Spinal cord (tissue), 10 donors: ENCODE measurements around the gene BRINP2. TPM values are rescaled to one million over a fixed set of nuclear protein-coding genes. Genes with fewer than 3 reads are reported as not detected.
A peak's percentile ranks its signal among the peaks of the same experiment; 100 is the strongest.

Experiments used
- DNase-seq, 6 donors: peaks; one replicate each; pipeline versions ENCODE4 v3.0.0 to v3.0.0-alpha.2; 2013 to 2015; ENCODE audit warnings: low spot score in 6 of 6, low read depth in 4 of 6
- H3K27ac ChIP-seq: one replicate; pipeline ENCODE4 v1.5.1; 2013; ENCODE audit warnings: low read depth, low read length, control low read depth
- H3K27me3 ChIP-seq: one replicate; pipeline ENCODE4 v1.6.1; 2013; ENCODE audit warnings: low read length; ENCODE audit not compliant: control insufficient read depth, insufficient read depth
- H3K36me3 ChIP-seq: one replicate; pipeline ENCODE4 v1.6.1; 2013; ENCODE audit warnings: low read length; ENCODE audit not compliant: control insufficient read depth, insufficient read depth
- H3K4me1 ChIP-seq: one replicate; pipeline ENCODE4 v1.6.1; 2013; ENCODE audit warnings: low read length; ENCODE audit not compliant: control insufficient read depth, insufficient read depth
- H3K4me3 ChIP-seq: one replicate; pipeline ENCODE4 v1.5.1; 2013; ENCODE audit warnings: low read depth, low read length, control low read depth
- H3K9me3 ChIP-seq: one replicate; pipeline ENCODE4 v1.6.1; 2013; ENCODE audit warnings: low read length; ENCODE audit not compliant: control insufficient read depth, insufficient read depth
- WGBS: methylation state at CpG from one replicate; pipeline ENCODE4 v1.1.5; 2013; ENCODE audit warnings: missing lambda C conversion rate; ENCODE audit not compliant: insufficient coverage; 5-methylcytosine and 5-hydroxymethylcytosine counted together
- polyA plus RNA-seq, 2 donors: library from polyadenylated mRNA; unstranded; fragments of 120-200 nt; gene quantifications; one replicate each; pipeline ENCODE4 v1.2.1, GENCODE V29; 2013; ENCODE audit not compliant: insufficient read length in 2 of 2
- total RNA-seq, 2 donors: library from RNA; depleted of rRNA in 1 of 2; stranded (reverse); fragments of 120-200 nt in 1 of 2; fragments of >200 nt in 1 of 2; gene quantifications; one replicate each; pipeline versions ENCODE4 v1.2.3 to v1.2.4, GENCODE V29; 2013 to 2014
- donor health status: healthy.

The BRINP2 gene
- total and polyA plus RNA-seq, 4 donors: 8.2 to 33.8 (median 23.8) TPM

- Histone ChIP-seq H3K36me3 (peaks cover 15% of the 10 kb centered on the region), H3K4me1 (peaks cover 5% of the 10 kb centered on the region), H3K4me3 (no peak overlapping the region), H3K27me3 (no peaks in the 10 kb centered on the region), H3K9me3 (no peaks in the 10 kb centered on the region), H3K27ac (no peak overlapping the region)
- 55% methylated on average over 4 of the region's 5 CpGs for WGBS
- peak in 1 of 6 donors; percentile 61 for DNase-seq
Measured at GRCh38 chr1:177281901-177282300, 111.1 kb downstream of the BRINP2 start.

DNA sequence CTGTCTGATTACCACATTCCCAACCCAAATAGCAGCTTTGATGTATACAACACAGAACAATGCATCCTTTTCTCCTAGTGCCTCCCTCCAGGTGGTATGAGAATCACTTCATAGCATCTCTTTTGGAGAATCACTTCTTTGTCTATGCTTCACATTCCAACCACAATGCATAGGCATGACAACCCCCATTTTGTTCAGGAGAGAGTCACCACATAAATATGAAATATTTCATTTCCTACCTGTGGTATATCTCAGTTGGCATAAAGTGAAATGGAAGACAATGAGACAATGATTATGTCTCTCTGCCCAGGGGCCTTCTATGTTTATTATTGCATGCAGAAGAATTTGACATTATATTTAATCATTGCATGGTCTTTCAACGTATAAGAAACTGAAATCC is 112.2 kb downstream of the BRINP2 start:
- Histone ChIP-seq H3K4me1 (peaks cover 5% of the 10 kb centered on the region), H3K27me3 (no peaks in the 10 kb centered on the region), H3K4me3 (no peak overlapping the region), H3K9me3 (no peaks in the 10 kb centered on the region), H3K27ac (no peak overlapping the region), H3K36me3 (peaks cover 15% of the 10 kb centered on the region)
- DNase-seq: no peak
- WGBS: no CpG with 5 or more reads among the region's 1 CpG

DNA sequence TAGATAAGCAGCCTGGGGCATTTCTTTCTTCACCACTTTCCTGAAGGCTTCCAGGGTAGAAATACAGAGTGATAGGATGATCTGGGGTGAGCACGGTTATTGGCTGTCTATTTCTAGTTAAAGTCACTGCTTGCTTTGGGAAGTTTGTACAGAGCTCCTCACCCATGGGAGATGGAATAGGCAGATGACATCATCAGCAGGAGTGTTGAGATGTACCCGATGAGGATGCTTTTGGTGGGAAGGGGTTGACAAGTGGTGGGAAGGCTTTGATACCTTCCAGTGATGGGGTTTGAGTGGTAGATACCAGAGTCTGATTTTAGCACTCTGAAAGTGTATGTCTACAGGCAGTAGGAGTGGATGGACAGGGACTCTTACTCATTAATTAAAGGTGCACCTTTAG is 112.6 kb downstream of the BRINP2 start:
- H3K36me3 ChIP-seq: peaks cover 14% of the 10 kb centered on the region
- no peak overlapping the region for H3K4me3 ChIP-seq
- H3K27me3 ChIP-seq: no peaks in the 10 kb centered on the region
- no peak for DNase-seq
- H3K9me3 ChIP-seq: no peaks in the 10 kb centered on the region
- peaks cover 5% of the 10 kb centered on the region for H3K4me1 ChIP-seq
- WGBS: 100% methylated on average over 2 of the region's 2 CpGs
- H3K27ac ChIP-seq: no peak overlapping the region

- H3K9me3 ChIP-seq: no peaks in the 10 kb centered on the region
- no peak overlapping the region for H3K4me3 ChIP-seq
- no peak for DNase-seq
- peaks cover 2% of the 10 kb centered on the region for H3K36me3 ChIP-seq
- 76% methylated on average over 2 of the region's 3 CpGs for WGBS
- H3K27ac ChIP-seq: no peak overlapping the region
- H3K27me3 ChIP-seq: no peaks in the 10 kb centered on the region
- peaks cover 3% of the 10 kb centered on the region for H3K4me1 ChIP-seq
Measured at GRCh38 chr1:177286396-177286795, 115.6 kb downstream of the BRINP2 start.

DNA sequence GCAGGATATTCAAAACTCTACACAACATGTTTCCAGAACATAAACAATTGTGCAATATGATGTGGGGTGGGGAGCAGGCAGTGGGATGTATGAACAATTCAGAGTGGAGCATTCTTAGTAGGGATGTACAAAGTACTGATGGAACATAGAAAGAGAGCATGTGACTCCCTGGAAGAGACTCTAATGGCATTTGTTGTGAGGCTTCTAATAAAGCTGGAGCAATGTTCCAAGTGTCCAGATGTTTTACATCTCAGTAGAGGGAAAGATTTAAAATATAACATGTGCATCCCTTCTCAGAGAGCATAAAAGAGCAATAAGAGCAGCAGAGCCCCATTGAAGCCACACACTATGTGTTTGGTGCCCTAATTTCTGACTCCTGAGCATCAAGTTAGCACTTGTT is 116.5 kb downstream of the BRINP2 start:
- H3K27me3 ChIP-seq: no peaks in the 10 kb centered on the region
- no peak for DNase-seq
- no peaks in the 10 kb centered on the region for H3K4me1 ChIP-seq
- no peak overlapping the region for H3K4me3 ChIP-seq
- H3K9me3 ChIP-seq: no peaks in the 10 kb centered on the region
- H3K36me3 ChIP-seq: no peaks in the 10 kb centered on the region
- H3K27ac ChIP-seq: no peak overlapping the region

DNA sequence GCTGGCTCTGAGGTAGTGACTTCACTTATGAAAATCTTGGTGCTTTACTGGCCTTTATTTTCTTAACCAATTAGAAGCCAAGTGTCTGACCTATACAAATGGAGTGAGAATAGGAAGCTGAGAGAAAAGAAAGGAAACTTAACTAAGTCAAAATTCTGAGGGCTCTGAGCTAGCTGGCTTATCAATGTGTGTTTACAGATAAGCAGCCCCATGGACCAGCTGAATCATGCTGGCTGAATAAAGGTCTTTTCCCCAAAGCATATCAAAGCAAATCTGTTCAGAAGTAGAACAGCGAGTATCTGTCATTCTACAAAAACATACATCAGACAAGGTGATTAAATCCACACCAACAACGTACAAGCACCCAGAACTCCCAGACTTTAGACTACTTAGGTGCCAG is 117.2 kb downstream of the BRINP2 start:
- 96% methylated on average over 2 of the region's 2 CpGs for WGBS
- Histone ChIP-seq H3K27me3 (no peaks in the 10 kb centered on the region), H3K9me3 (no peaks in the 10 kb centered on the region), H3K4me3 (no peak overlapping the region), H3K27ac (no peak overlapping the region), H3K36me3 (no peaks in the 10 kb centered on the region), H3K4me1 (no peaks in the 10 kb centered on the region)
- DNase-seq: no peak

DNA sequence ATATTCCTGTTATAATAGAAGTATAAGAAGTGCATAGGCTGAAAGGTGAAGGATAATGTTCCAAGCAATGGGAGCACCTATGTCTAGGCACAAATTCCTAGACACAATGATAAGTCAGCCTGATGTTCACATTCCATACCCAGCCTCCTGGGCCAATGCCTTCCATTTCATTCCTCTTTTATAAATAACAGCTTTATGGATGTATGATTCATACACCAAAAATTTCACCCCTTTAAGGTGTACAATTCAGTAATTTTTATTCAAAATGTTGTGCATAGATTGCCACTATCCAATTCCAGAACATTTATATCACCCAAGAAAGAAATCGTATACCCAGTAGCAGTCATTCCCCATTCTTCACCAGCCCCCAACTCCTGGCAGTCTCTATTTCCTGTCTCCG is 118.8 kb downstream of the BRINP2 start:
- no peak overlapping the region for H3K27ac ChIP-seq
- H3K27me3 ChIP-seq: no peaks in the 10 kb centered on the region

GRCh38 chr1:177300431-177300830 is 129.7 kb downstream of the BRINP2 start:
- no peaks in the 10 kb centered on the region for H3K27me3 ChIP-seq
- H3K36me3 ChIP-seq: no peaks in the 10 kb centered on the region

More for the DNA sequence above, 118.8 kb downstream of the BRINP2 start:
- Histone ChIP-seq H3K9me3 (no peaks in the 10 kb centered on the region), H3K36me3 (no peaks in the 10 kb centered on the region), H3K4me1 (no peaks in the 10 kb centered on the region), H3K4me3 (no peak overlapping the region)
- DNase-seq: no peak
- WGBS: no CpG with 5 or more reads among the region's 2 CpGs

DNA sequence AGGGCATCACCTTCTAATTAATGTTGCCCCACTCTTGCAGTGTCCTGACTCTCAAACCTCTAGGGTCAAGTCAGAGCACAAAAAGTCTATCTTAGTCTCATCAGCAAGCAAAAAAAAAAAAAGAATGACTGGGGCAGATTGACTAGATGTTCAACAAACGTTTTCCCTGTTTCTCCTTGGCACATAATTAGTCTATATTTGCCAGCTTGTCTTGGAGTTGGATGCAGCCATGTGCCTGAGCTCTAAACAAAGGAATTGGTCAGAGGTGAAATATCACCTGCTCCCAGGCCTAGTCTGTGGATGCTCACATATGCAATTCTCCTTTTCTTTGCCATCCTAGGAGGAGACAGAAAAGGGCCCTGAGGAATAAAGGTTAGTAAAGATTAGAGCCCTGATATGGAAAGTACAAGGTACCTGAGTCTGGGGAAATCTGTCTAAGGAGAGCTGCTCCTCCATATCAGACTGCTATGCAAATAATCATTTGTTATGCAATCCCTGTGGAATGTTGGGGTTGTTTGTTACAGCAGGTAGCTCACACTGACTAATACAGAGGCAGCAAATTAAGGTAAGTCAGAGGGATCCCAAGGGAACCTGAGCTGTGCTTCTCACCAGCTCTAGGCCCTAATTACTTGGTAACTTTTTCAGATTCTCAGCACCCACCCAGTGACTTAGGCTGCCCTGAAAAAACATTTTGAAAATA is 130.8 kb downstream of the BRINP2 start:
- WGBS: no CpG with 5 or more reads among the region's 1 CpG
- no peak overlapping the region for H3K27ac ChIP-seq
- DNase-seq: peak in 1 of 6 donors; percentile 32
- H3K9me3 ChIP-seq: no peaks in the 10 kb centered on the region
- H3K27me3 ChIP-seq: no peaks in the 10 kb centered on the region
- H3K36me3 ChIP-seq: no peaks in the 10 kb centered on the region
- peaks cover 17% of the 10 kb centered on the region for H3K4me1 ChIP-seq
- H3K4me3 ChIP-seq: no peak overlapping the region

More at GRCh38 chr1:177300431-177300830, 129.7 kb downstream of the BRINP2 start:
- no peak for DNase-seq
- Histone ChIP-seq H3K27ac (no peak overlapping the region), H3K4me3 (no peak overlapping the region), H3K4me1 (peaks cover 14% of the 10 kb centered on the region), H3K9me3 (no peaks in the 10 kb centered on the region)
- WGBS: no CpG with 5 or more reads among the region's 1 CpG

GRCh38 chr1:177302357-177303044 is 131.7 kb downstream of the BRINP2 start:
- H3K9me3 ChIP-seq: no peaks in the 10 kb centered on the region
- H3K27me3 ChIP-seq: no peaks in the 10 kb centered on the region
- WGBS: 55% methylated on average over 7 of the region's 7 CpGs
- H3K4me3 ChIP-seq: no peak overlapping the region
- peaks cover 17% of the 10 kb centered on the region for H3K4me1 ChIP-seq
- no peaks in the 10 kb centered on the region for H3K36me3 ChIP-seq
- no peak overlapping the region for H3K27ac ChIP-seq
- DNase-seq: peak in 3 of 6 donors; percentile 40 to 89 (median 80)
